ENCODE results near the gene RELL2. TPM values are rescaled to one million over a fixed set of nuclear protein-coding genes. Genes with fewer than 3 reads are reported as not detected.

The RELL2 gene
- total and polyA plus RNA-seq, 4 experiments from 2014 or later = 3.0 to 21.3 (median 12.9) TPM

- H3K36me3 Mint-ChIP-seq = no peaks in the 10 kb centered on the region
- Histone ChIP-seq H3K36me3 (ENCODE audit: insufficient read depth, low read length) (no peaks in the 10 kb centered on the region), H3K27me3 (ENCODE audit: insufficient read depth, low read length) (no peaks in the 10 kb centered on the region), H3K9me3 (ENCODE audit: control insufficient read depth in 1 of 2, low read length in 2 of 2) (no peaks in the 10 kb centered on the region), H3K27ac (ENCODE audit: low read depth, low read length) (no peak overlapping the region), H3K4me1 (ENCODE audit: insufficient read depth, low read length) (peaks cover 16% of the 10 kb centered on the region), H3K4me3 (ENCODE audit: low read length in 2 of 2) (no peak overlapping the region)
- CTCF ChIA-PET (ENCODE audit: partially characterized antibody) = interaction anchor here (1.0 to 1.9 kb wide), 7 partner anchors 8 to 284 kb away, joined by 3 to 7 read pairs (median 4); no protein-coding TSS in a partner anchor
- H3K27ac Mint-ChIP-seq = peak overlapping the region in 2 of 7 donors; percentile 20 to 81
- no peak for DNase-seq
- POLR2A ChIA-PET (ENCODE audit: partially characterized antibody) = no interaction called here
- H3K27me3 Mint-ChIP-seq = peaks cover 0 to 2% of the 10 kb centered on the region in 2 donors
- intact Hi-C loops (cut with micrococcal nuclease) = no loop called here
- H3K9me3 Mint-ChIP-seq = no peaks in the 10 kb centered on the region
- peaks cover 7 to 19% (median 13%) of the 10 kb centered on the region in 4 donors for H3K4me1 Mint-ChIP-seq
- no peak overlapping the region for H3K4me3 Mint-ChIP-seq
Measured at GRCh38 chr5:141677415-141677814, 40.6 kb downstream of the RELL2 start.

- H3K4me1 Mint-ChIP-seq = peaks cover 14 to 36% (median 24%) of the 10 kb centered on the region in 4 donors
- CTCF ChIA-PET (ENCODE audit: partially characterized antibody) = interaction anchor here (4.8 kb wide), 1 partner anchor 13 kb away, joined by 79 read pairs; no protein-coding TSS in a partner anchor
- peak overlapping the region in 1 of 8 donors; percentile 70 for H3K4me3 Mint-ChIP-seq
- H3K36me3 Mint-ChIP-seq = no peaks in the 10 kb centered on the region
- H3K27ac Mint-ChIP-seq = no peak overlapping the region
- H3K9me3 Mint-ChIP-seq = no peaks in the 10 kb centered on the region
- POLR2A ChIA-PET (ENCODE audit: partially characterized antibody) = interaction anchor here (1.8 kb wide), 1 partner anchor 43 kb away, joined by 6 read pairs; the partner anchor contains the start of genes HDAC3 and RELL2
- no peaks in the 10 kb centered on the region for H3K36me3 ChIP-seq (ENCODE audit: insufficient read depth, low read length)
- peaks cover 0 to 2% of the 10 kb centered on the region in 2 donors for H3K27me3 Mint-ChIP-seq
- intact Hi-C loops (cut with micrococcal nuclease) = loop anchor here (5.0 kb wide), 1 partner anchor 43 kb away; the partner anchor contains the start of genes HDAC3 and RELL2
- no peak overlapping the region for H3K4me3 ChIP-seq (ENCODE audit: low read length in 2 of 2)
- peaks cover 33% of the 10 kb centered on the region for H3K4me1 ChIP-seq (ENCODE audit: insufficient read depth, low read length)
- no peak for DNase-seq
- H3K27ac ChIP-seq (ENCODE audit: low read depth, low read length) = no peak overlapping the region
- no peaks in the 10 kb centered on the region for H3K9me3 ChIP-seq (ENCODE audit: control insufficient read depth in 1 of 2, low read length in 2 of 2)
- no peaks in the 10 kb centered on the region for H3K27me3 ChIP-seq (ENCODE audit: insufficient read depth, low read length)
Measured at GRCh38 chr5:141680178-141680577, 43.4 kb downstream of the RELL2 start.

GRCh38 chr5:141680751-141681201 is 44.0 kb downstream of the RELL2 start:
- no peaks in the 10 kb centered on the region for H3K36me3 ChIP-seq (ENCODE audit: insufficient read depth, low read length)
- no peak overlapping the region for H3K27ac ChIP-seq (ENCODE audit: low read depth, low read length)
- no peak for DNase-seq
- no peaks in the 10 kb centered on the region for H3K9me3 ChIP-seq (ENCODE audit: control insufficient read depth in 1 of 2, low read length in 2 of 2)
- Mint-ChIP-seq H3K27me3 (peaks cover 0 to 2% of the 10 kb centered on the region in 2 donors), H3K9me3 (no peaks in the 10 kb centered on the region), H3K4me3 (peak overlapping the region in 5 of 8 donors; percentile 32 to 83 (median 78)), H3K4me1 (peaks cover 14 to 36% (median 25%) of the 10 kb centered on the region in 4 donors), H3K27ac (peak overlapping the region in 1 of 7 donors; percentile 8), H3K36me3 (no peaks in the 10 kb centered on the region)
- CTCF ChIA-PET (ENCODE audit: partially characterized antibody) = interaction anchor here (1.0 to 4.8 kb wide), 6 partner anchors 11 to 289 kb away, joined by 3 to 79 read pairs (median 4); partner anchors contain the start of gene RNF14
- no peak overlapping the region for H3K4me3 ChIP-seq (ENCODE audit: low read length in 2 of 2)
- intact Hi-C loops (cut with micrococcal nuclease) = loop anchor here (5.0 kb wide), 1 partner anchor 43 kb away; the partner anchor contains the start of genes HDAC3 and RELL2
- POLR2A ChIA-PET (ENCODE audit: partially characterized antibody) = interaction anchor here (0.8 to 3.2 kb wide), 5 partner anchors 11 to 288 kb away, joined by 3 to 63 read pairs (median 6); partner anchors contain the start of genes DELE1, FCHSD1, HDAC3 and RELL2
- peaks cover 33% of the 10 kb centered on the region for H3K4me1 ChIP-seq (ENCODE audit: insufficient read depth, low read length)
- no peaks in the 10 kb centered on the region for H3K27me3 ChIP-seq (ENCODE audit: insufficient read depth, low read length)

GRCh38 chr5:141681295-141681694 is 44.5 kb downstream of the RELL2 start:
- H3K27me3 Mint-ChIP-seq = peaks cover 0 to 2% of the 10 kb centered on the region in 2 donors
- Histone ChIP-seq H3K27me3 (ENCODE audit: insufficient read depth, low read length) (no peaks in the 10 kb centered on the region), H3K4me3 (ENCODE audit: low read length in 2 of 2) (peak overlapping the region in 1 of 2 donors; percentile 17), H3K27ac (ENCODE audit: low read depth, low read length) (no peak overlapping the region), H3K36me3 (ENCODE audit: insufficient read depth, low read length) (no peaks in the 10 kb centered on the region), H3K4me1 (ENCODE audit: insufficient read depth, low read length) (peaks cover 33% of the 10 kb centered on the region), H3K9me3 (ENCODE audit: control insufficient read depth in 1 of 2, low read length in 2 of 2) (no peaks in the 10 kb centered on the region)
- H3K27ac Mint-ChIP-seq = peak overlapping the region; percentile 8 to 83 (median 64)
- CTCF ChIA-PET (ENCODE audit: partially characterized antibody) = interaction anchor here (0.5 to 4.8 kb wide), 7 partner anchors 12 to 1367 kb away, joined by 3 to 79 read pairs (median 4); partner anchors contain the start of gene RNF14
- H3K9me3 Mint-ChIP-seq = no peaks in the 10 kb centered on the region
- DNase-seq = no peak
- POLR2A ChIA-PET (ENCODE audit: partially characterized antibody) = interaction anchor here (0.8 to 3.2 kb wide), 6 partner anchors 11 to 287 kb away, joined by 3 to 63 read pairs (median 5); partner anchors contain the start of genes DELE1, FCHSD1, HDAC3 and RELL2
- peak overlapping the region; percentile 64 to 83 (median 72) for H3K4me3 Mint-ChIP-seq
- peaks cover 14 to 36% (median 26%) of the 10 kb centered on the region in 4 donors for H3K4me1 Mint-ChIP-seq
- intact Hi-C loops (cut with micrococcal nuclease) = loop anchor here (5.0 kb wide), 1 partner anchor 44 kb away; the partner anchor contains the start of genes HDAC3 and RELL2
- H3K36me3 Mint-ChIP-seq = no peaks in the 10 kb centered on the region

GRCh38 chr5:141681695-141682641 is 45.2 kb downstream of the RELL2 start, which contains the start of gene ARAP3:
ARAP3 (minus strand) TSS chr5:141682230; CDS start chr5:141680486, 1,744 bp downstream.
- peak in 2 of 5 donors; percentile 24 to 47 for DNase-seq
- no peaks in the 10 kb centered on the region for H3K36me3 ChIP-seq (ENCODE audit: insufficient read depth, low read length)
- intact Hi-C loops (cut with micrococcal nuclease) = loop anchor here (5.0 kb wide), 1 partner anchor 45 kb away; the partner anchor contains the start of genes HDAC3 and RELL2
- peaks cover 0 to 2% of the 10 kb centered on the region in 2 donors for H3K27me3 Mint-ChIP-seq
- peak within 1 kb of the TSS in 1 of 2 donors; percentile 17 for H3K4me3 ChIP-seq (ENCODE audit: low read length in 2 of 2)
- peaks cover 14 to 36% (median 26%) of the 10 kb centered on the region in 4 donors for H3K4me1 Mint-ChIP-seq
- no peaks in the 10 kb centered on the region for H3K9me3 Mint-ChIP-seq
- peaks cover 33% of the 10 kb centered on the region for H3K4me1 ChIP-seq (ENCODE audit: insufficient read depth, low read length)
- CTCF ChIA-PET (ENCODE audit: partially characterized antibody) = interaction anchor here (0.5 to 4.8 kb wide), 12 partner anchors 11 to 1367 kb away, joined by 3 to 79 read pairs (median 4); partner anchors contain the start of genes DELE1, PCDH1 and RNF14
- no peak within 1 kb of the TSS for H3K27ac ChIP-seq (ENCODE audit: low read depth, low read length)
- H3K4me3 Mint-ChIP-seq = peak within 1 kb of the TSS; percentile 78 to 86 (median 83)
- H3K27ac Mint-ChIP-seq = peak within 1 kb of the TSS; percentile 47 to 91 (median 77)
- no peaks in the 10 kb centered on the region for H3K36me3 Mint-ChIP-seq
- H3K9me3 ChIP-seq (ENCODE audit: control insufficient read depth in 1 of 2, low read length in 2 of 2) = no peaks in the 10 kb centered on the region
- no peaks in the 10 kb centered on the region for H3K27me3 ChIP-seq (ENCODE audit: insufficient read depth, low read length)
- POLR2A ChIA-PET (ENCODE audit: partially characterized antibody) = interaction anchor here (0.6 to 3.2 kb wide), 21 partner anchors 9 to 1723 kb away, joined by 3 to 63 read pairs (median 5); partner anchors contain the start of genes DELE1, DIAPH1, FCHSD1 and HDAC3

- no peak overlapping the region for H3K4me3 ChIP-seq (ENCODE audit: low read length in 2 of 2)
- H3K36me3 Mint-ChIP-seq = no peaks in the 10 kb centered on the region
- H3K4me1 Mint-ChIP-seq = peaks cover 14 to 36% (median 26%) of the 10 kb centered on the region in 4 donors
- H3K27me3 Mint-ChIP-seq = peaks cover 0 to 4% of the 10 kb centered on the region in 2 donors
- H3K27ac ChIP-seq (ENCODE audit: low read depth, low read length) = no peak overlapping the region
- POLR2A ChIA-PET (ENCODE audit: partially characterized antibody) = interaction anchor here (0.6 to 3.2 kb wide), 28 partner anchors 9 to 1721 kb away, joined by 3 to 63 read pairs (median 5); partner anchors contain the start of genes DELE1, DIAPH1, FCHSD1 and HDAC3
- peak overlapping the region in 5 of 7 donors; percentile 7 to 75 (median 44) for H3K27ac Mint-ChIP-seq
- H3K4me1 ChIP-seq (ENCODE audit: insufficient read depth, low read length) = peaks cover 33% of the 10 kb centered on the region
- CTCF ChIA-PET (ENCODE audit: partially characterized antibody) = interaction anchor here (0.6 to 4.8 kb wide), 13 partner anchors 10 to 460 kb away, joined by 3 to 79 read pairs (median 6); partner anchors contain the start of genes DELE1, HDAC3, PCDH1 and RELL2
- no peaks in the 10 kb centered on the region for H3K9me3 ChIP-seq (ENCODE audit: control insufficient read depth in 1 of 2, low read length in 2 of 2)
- no peaks in the 10 kb centered on the region for H3K27me3 ChIP-seq (ENCODE audit: insufficient read depth, low read length)
- intact Hi-C loops (cut with micrococcal nuclease) = loop anchor here (5.0 kb wide), 1 partner anchor 46 kb away; the partner anchor contains the start of genes HDAC3 and RELL2
- no peaks in the 10 kb centered on the region for H3K9me3 Mint-ChIP-seq
- no peak for DNase-seq
- H3K36me3 ChIP-seq (ENCODE audit: insufficient read depth, low read length) = no peaks in the 10 kb centered on the region
- H3K4me3 Mint-ChIP-seq = peak overlapping the region in 5 of 8 donors; percentile 8 to 55 (median 21)
Measured at GRCh38 chr5:141683596-141684141, 46.9 kb downstream of the RELL2 start.
